Upper lobe of left lung (tissue), 4 donors: ENCODE data around the gene HMGN1.

Experiments
- POLR2A ChIP-seq, 4 donors: fragments of 450-650 bp; IDR thresholded peaks; one replicate each; pipeline ENCODE4 v1.5.1; 2016 to 2017; ENCODE audit warnings: antibody characterized with exemption in 4 of 4, mild to moderate bottlenecking in 2 of 4
- POLR2AphosphoS5 ChIP-seq, 2 donors: sonication (generic); formaldehyde crosslinking; IDR thresholded peaks; one replicate each; pipeline ENCODE4 v1.5.1; 2017; ENCODE audit warnings: antibody characterized with exemption in 2 of 2

DNA sequence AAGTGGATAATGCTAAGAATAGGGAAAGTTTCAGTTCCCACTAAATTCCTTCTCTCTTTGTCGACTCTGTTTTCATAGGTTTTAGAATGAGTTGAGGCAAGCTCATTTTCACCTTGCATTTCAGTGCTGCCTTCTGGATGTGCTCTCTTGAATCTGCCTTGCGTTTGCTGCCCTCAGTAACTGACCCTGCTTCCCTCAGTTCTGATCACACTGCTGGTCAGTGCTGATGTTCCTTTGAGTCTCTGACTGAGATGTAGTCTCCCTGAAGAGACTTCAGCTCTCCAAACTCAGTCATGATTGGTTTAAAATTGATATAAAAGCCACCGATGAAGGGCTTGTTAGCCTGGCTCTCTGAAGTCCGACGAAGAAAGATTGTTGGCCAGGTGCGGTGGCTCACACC lies 25.2 kb upstream of the HMGN1 start:
- TF ChIP-seq POLR2A (IDR thresholded peaks at IDR 0.05) (no peak), POLR2AphosphoS5 (IDR thresholded peaks at IDR 0.05) (no peak)
